GM19023 (cell line): ENCODE measurements around the gene UQCC5.

Experiments
- ATAC-seq: cut with Tn5 transposase; IDR thresholded peaks from one replicate; pipeline ENCODE4 v1.9.1; 2021; ENCODE audit warnings: mild to moderate bottlenecking, moderate library complexity; ENCODE audit not compliant: unreplicated experiment

The UQCC5 gene

DNA sequence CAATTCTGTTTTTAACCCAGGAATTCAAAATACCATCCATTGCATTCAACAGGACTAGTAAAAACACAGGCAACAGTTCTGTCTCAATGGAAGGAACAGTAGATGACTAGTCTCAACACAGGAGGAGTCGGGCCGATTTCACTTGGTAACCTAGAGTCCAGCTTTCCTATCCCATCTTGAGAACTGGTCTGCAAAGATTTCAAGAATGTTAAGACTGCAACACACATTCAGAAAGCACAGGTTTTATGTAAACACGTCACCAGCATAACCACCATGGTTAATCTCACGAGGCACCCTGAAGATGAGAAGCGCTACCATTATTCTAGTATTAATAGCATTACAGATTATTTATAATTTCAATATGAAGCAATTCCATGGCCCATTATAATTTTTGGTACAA lies 22.0 kb downstream of the UQCC5 start:
- no peak for ATAC-seq

DNA sequence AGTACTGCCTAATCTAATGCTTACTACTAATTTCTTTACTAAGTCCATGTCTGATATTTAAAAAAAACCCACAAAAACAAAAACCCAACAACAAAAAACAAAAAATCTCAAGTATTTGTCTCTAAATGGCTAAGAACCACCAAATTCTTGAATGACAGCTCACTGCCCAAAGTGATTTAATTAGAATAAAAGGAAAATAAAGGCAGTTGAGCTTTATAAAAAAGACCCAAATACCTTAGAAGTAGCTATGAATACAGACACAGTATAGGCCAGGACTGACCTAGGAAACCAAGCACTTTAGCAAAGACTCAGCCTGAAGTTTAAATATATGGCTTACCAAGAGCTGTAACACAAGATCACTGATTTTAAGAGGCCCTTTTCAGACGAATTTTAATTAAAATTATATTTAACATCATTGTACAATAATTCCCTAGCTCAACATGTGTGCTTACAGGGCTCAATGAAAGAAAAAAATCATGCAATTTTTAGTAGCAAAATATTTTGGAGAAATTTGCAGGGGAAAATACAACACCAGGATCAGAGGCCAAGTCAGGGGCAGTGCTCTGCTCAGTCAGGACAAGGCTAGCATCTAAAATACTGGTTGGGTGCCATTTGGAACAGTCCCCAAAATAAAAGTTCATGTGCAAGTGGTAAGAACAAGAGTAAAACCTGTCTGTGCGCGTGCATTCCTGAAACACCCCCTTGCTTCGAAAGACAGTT lies 24.8 kb downstream of the UQCC5 start:
- no peak for ATAC-seq

DNA sequence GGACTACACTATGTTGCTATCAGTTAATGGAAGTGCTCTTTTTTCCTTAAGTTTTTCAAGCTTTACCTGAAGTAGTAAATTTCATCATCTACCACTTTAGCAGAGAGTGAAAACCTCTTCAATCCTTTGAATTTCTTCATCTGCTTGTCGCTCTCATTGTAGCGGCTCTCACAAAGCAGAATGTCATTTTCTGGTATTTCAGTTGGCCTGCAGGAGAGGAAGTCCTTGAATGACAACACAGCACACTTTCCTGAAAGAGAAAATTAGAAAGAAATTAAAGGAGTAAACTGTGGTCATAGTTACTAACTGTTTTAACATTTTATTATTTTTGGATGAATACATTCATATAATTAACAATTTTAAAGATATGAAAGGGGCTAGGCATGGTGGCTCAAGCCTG lies 27.6 kb downstream of the UQCC5 start:
- ATAC-seq = no peak

DNA sequence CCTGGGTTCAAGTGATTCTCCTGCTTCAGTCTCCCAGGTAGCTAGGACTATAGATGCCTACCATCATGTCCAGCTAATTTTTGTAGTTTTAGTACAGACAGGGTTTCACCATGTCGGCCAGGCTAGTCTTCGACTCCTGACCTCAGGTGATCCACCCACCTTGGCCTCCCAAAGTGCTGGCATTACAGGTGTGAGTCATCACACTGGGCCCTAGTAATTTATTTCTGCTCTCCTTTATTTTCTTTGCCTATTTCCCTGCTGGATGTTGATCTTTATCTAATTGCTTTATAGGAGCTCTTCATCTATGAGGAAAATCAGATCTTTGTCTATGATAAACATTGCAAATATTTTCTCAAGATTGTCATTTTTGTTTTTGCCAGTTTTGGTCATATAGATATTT lies 31.7 kb downstream of the UQCC5 start:
- no peak for ATAC-seq

DNA sequence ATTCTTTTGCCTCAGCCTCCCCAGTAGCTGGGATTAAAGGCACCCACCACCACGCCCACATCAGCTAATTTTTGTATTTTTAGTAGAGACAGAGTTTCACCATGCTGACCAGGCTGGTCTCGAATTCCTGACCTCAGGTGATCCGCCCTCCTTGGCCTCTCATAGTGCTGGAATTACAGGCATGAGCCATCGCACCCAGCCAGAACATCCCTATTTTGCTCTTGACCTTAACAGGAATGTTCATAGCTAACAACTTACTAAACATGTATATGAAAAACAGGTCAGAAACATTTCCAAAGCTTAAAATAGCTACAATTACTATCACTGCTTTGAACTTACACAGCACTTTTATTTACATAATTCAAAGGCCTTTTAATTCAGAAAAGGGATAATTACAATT lies 33.7 kb downstream of the UQCC5 start:
- no peak for ATAC-seq

DNA sequence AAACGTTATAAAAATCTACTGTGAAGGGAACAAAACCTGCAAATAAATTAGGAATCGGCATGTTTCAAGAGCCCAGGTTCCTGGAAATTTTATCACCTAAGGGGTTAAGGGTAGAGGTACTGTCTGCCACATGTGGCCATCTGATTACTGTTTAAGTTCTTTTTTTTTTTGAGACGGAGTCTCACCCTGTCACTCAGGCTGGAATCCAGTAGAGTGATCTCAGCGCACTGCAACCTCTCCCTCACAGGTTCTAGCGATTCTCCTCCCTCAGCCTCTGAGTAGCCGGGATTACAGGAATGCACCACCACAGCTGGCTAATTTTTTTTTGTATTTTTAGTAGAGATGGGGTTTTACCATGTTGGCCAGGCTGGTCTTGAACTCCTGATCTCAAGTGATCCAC lies 35.8 kb downstream of the UQCC5 start:
- ATAC-seq = no peak

DNA sequence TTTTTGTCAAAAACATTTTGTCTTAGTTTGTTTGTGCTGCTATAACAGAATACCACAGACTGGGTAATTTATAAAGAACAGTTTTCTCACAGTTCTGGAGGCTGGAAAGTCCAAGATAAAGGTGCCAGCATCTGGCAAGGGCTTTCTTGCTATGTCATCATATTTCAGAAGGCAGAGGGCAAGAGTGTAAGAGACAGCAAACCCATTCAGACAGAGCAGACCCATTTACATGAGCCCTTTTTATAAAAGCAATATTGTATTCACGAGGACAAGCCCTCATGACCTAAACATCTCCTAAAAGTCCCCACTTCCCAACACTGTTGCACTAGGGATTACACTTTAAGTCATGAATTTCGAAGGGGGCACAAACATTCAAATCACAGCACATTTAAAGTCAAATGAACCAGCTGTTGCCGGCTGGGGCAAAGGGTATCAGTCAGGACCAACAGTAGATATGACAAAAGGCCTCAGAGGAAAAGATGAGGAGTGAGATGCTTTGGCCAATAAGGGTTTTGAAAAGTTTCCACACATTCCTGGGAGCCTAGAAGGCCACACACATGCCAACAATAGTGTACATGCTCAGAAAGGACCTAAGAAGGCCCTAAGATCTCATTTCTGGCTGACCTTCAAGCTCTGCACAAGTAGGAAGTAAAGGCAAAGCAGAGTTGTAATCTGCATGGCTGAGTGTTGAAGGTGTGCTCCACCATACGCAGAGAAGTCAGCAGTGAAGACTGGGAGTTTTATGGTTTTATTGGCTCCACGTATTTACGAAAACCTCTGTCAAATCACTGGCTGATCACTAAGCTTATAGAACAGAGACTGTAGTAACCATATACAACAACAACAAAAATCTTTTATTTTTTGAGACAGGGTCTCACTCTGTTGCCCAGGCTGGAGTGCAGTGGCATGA lies 37.9 kb downstream of the UQCC5 start:
- ATAC-seq = no peak
